T1000 (cell line): ENCODE measurements around the gene THAP2.

Experiments used
- DNase-seq: peaks from one replicate; lab custom pipeline; 2025; ENCODE audit warnings: mixed read lengths; lab: John Stamatoyannopoulos, UW

THAP2 gene

DNA sequence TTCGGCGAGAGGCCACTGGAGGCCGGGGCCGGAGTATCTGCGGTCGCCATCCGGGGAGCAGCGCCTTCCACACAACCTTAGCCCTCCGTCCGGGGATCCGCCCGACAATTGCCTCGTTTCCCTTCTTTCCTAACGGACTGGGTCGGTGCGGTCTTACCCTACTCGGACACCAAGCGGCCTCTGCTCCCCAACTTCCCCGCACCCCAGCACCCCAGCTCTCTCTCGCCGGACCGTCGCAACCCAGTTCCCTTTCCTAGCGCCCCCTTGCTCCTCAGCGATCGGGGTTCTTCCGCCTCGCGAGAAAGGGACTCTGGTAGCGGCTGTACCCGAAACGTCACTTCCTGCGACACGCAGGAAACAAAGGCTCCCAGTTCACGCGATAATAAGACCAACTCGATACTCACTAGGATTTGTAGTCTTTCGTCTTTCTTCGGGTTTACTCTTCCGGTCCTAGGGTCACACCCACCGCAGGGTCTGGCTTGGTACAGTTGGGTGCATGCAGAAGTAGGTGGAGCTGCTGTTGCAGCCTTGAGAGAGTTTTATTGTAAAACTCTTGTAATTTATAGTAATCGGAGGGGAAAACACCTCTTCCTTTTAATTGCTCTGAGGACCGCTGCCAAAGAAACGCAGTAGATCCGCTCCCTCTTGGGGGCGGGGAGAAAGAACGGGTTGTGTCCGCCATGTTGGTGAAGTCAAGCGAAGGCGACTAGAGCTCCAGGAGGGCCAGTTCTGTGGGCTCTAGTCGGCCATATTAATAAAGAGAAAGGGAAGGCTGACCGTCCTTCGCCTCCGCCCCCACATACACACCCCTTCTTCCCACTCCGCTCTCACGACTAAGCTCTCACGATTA, at the start of gene THAP2, which contains the start of gene ZFC3H1:
TSS of gene THAP2 (plus strand) at position 741 of the 850 bp plus-strand sequence. CDS start 209 bp downstream, outside the sequence.
TSS of gene ZFC3H1 (minus strand) at position 288 of the 850 bp plus-strand sequence. CDS start at position 50, 238 bp downstream.
- peak; percentile 91 for DNase-seq

GRCh38 chr12:71621938-71622337, 42.2 kb upstream of the THAP2 start:
- DNase-seq = no peak

- DNase-seq = no peak
These were observed 38.6 kb upstream of the THAP2 start for GRCh38 chr12:71625476-71625875.

- DNase-seq = no peak
These were observed 38.0 kb upstream of the THAP2 start for GRCh38 chr12:71626098-71626497.

GRCh38 chr12:71626768-71627167, 37.3 kb upstream of the THAP2 start:
- no peak for DNase-seq

- DNase-seq = no peak
These were observed 36.6 kb upstream of the THAP2 start for GRCh38 chr12:71627438-71628002.

- DNase-seq = no peak
These were observed 27.4 kb upstream of the THAP2 start for GRCh38 chr12:71636704-71637115.

DNA sequence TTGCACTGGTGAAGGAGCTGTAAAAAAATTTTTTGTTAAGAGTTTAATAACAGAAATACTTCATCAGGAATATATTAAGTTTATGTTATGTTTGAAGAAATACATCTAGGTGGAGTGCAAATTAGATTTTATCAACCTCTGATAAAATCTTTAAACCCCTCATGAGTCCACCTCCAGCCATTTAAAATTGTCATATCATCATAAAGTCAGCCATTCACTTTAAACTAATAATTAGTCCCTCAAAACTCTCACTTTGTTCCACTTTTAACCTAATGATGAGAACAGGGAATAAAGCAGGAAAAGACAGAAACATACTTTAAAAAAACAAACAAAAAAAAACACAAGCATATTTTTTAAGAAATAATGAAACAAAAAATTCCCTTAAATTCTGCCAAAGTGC, 25.6 kb upstream of the THAP2 start:
- no peak for DNase-seq

DNA sequence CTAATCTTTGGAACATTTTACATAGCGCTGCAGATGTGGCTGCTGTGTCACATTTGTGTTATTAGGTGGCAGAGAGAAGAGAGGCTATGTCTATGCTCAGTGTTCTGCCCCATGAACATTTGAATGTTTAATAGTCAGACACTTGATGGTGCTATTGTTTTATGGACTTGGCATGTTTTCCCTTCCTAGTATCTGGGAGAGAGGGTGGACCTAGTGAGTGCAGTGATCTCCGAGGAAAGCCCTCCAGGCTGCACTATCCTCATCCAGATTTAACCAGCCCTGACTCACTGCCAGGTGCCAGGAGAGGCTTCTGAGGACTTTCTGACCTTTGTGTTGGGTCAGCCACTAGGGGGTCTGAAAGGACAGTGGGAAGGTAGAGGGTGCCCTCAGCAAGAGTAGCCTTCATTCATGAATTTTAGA, 24.8 kb upstream of the THAP2 start:
- DNase-seq = no peak

- DNase-seq = no peak
These were observed 23.8 kb upstream of the THAP2 start for GRCh38 chr12:71640316-71640715.

GRCh38 chr12:71641390-71641789, 22.7 kb upstream of the THAP2 start:
- no peak for DNase-seq

GRCh38 chr12:71642264-71642663, 21.8 kb upstream of the THAP2 start:
- no peak for DNase-seq

- DNase-seq = no peak
These were observed 18.8 kb upstream of the THAP2 start for GRCh38 chr12:71645268-71645667.

DNA sequence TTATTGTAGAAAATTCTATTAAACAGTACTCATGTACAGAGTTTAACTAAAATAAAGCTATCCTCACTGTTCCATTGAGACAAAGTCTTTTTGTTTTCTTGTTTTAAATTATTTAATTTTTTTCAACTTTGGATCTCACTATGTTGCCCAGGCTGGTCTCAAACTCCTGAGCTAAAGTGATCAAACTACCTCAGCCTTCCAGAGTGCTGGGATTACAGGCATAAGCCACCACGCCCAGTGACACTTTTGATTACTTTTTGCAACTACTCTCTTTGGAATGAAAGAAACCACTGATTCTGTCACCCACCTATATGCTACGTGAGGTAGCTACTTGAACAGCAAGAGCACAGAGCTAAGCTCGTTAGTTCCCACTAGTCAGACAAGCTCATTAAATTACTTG, 17.6 kb upstream of the THAP2 start:
- no peak for DNase-seq

GRCh38 chr12:71648537-71648936, 15.6 kb upstream of the THAP2 start:
- DNase-seq = no peak

GRCh38 chr12:71649401-71649800, 14.7 kb upstream of the THAP2 start:
- DNase-seq = no peak

- no peak for DNase-seq
These were observed 11.4 kb upstream of the THAP2 start for GRCh38 chr12:71652656-71653055.

- no peak for DNase-seq
These were observed 11.0 kb upstream of the THAP2 start for GRCh38 chr12:71653137-71653536.

GRCh38 chr12:71654200-71654599, 9.9 kb upstream of the THAP2 start:
- no peak for DNase-seq

DNA sequence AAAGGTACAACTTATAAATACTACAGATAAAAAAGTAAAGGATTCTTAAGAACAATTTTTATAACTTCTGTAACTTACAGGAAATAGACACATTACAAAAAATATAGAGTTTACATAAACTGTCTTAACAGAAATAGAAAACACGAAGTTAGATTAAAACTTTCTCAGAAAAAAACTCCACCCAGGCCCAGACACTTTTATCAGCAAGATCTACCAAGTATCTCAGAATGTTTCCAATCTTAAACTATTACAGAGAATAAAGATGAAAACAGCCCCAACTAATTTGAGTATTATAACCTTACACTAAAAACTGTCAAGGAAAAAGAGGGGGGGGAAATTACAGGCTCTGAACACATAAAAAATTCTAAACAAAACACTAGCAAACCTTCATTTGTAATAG, 8.6 kb upstream of the THAP2 start:
- DNase-seq = no peak

DNA sequence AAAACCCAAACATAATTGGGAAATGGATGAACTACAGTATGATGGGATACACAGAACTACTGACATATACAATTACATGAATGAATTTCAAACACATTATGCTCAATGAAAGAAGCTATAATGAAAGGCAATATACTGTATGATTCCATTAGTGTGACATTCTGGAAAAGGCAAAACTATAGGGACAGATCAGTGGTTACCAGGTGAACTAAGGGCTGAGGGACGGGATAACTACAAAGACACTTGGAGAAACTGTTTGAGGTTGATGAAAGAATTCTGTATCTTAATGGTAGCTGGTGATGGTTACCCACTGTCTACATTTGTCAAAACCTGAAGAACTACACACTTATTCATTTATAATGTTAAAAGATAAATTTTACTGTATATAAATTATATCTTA, 8.2 kb upstream of the THAP2 start:
- DNase-seq = no peak

DNA sequence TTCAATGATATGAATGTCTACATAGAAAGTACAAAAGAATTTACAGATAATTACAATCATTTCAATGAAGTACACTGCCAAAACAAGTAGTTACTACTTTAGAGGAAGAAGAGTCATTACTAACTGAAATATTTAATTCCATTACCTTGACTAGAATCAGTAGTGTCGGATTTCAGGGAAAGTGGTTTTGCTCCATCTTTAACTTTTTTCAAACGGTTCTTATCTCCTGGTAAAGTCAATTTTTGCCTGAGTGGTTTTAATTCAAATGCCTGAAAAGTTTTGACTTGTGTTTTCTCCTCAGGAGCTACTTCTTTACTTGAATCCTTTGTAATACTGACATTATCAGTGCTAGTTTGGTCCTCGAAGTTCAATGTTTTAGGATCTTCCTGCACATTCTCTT, 7.4 kb upstream of the THAP2 start:
- no peak for DNase-seq

- no peak for DNase-seq
These were observed 2.0 kb upstream of the THAP2 start for GRCh38 chr12:71661977-71662530.
